NCI-H524 (cell line): ENCODE data around the gene HOXD4.
A peak's percentile ranks its signal among the peaks of the same experiment; 100 is the strongest.

Experiments
- DNase-seq, 2 experiments: peaks; one replicate each; lab custom pipeline; 2025; lab: John Stamatoyannopoulos, UW

Gene HOXD4

DNA sequence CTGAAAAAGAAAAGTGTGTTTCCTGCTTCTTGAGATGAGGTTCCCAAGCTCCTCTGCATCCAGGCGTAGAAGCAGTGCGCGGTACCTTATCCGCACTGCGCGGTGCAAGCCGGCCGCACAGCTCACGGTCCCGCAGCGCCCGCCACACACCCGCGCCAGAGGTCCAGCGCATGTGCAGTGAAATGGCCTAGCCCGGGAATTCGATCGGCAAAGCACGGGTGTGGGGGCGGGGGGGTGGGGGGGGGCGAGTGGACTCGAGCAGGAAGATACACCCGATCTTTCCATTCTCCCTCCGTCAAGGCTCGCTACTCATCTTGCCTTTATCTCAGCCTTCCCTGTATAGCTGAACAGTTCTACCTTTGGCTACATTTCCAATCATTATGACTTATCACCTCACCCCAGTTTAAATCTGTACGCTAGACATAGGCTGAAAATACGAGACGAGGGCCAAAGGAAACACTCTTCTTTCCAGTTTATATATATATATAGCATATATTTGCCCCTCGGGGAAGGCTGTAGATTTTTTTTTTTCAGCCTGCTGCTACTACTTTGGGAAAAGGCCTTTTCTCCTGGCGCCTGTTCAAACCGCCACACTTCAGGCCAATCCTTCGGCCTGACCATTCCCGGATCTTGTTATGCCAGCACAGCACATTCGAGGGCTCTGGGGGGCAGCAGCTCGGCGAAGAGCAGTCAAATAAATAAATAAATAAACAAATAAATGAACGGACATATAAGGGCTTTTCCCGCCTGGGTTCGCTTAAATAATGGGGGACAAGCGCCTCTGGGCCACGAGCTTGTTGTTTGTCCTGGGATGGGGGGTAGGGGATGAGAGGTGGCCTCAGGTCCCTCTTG lies 11.5 kb upstream of the HOXD4 start:
- peak in 1 of 2 experiments; percentile 56 for DNase-seq

DNA sequence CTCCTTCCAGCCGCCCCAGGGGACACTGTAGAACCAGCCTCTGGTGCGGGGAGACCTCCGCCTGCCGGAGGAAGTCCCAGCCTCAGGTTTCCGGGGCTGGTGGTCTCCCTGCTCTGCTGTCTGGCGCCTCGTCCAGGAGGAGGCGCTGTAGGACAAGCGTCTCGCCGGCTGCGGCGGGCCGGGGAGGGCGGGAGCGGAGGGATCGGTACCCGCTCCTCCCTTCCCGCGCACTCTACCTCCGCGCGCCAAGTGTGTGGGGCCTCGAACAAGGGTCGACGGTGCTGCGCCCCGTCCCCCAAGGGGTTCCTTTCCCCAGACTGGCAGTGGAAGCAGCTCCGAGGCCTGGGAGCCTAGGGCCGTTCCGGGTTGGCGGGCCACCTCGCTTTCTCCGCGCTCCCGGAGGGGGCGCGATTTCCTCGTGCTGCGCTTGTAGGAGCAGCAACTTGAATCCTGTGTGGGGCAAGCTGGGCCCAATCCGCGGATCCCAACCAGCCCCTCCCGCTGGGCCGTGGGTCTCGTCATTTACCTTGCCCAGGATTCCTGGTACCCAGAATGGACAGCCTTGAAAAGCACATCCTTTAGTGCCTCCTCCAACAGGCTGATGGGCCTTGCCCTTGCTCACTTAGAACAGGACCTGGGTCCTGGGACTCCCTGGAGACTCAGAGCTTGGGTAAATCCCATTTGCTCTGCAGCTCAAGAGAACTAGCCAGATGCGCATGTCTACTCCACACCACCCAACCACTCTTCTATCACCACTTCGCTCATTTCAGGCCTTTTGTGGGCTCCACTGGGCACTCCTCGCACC lies 10.6 kb upstream of the HOXD4 start:
- DNase-seq: peak; percentile 78 to 87

DNA sequence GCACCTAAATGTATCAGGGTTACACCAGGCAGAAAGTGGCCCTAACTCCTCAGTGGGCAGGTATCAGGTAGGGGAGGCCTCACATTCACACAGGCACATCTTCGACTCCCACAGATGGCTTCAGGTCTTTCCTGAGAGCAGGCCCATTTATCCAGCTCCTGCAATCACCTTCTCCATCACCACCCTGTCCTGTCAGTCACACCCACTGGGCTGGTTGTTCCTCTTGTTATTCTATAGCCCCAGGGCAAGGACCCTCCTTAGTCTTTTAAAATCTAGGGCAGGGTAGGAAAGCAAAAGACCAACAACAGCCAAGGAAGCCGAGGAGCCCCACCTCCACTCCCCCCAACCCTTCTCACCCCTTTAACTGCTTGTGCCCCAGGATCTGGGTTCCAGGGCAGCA lies 9.1 kb upstream of the HOXD4 start:
- no peak for DNase-seq

DNA sequence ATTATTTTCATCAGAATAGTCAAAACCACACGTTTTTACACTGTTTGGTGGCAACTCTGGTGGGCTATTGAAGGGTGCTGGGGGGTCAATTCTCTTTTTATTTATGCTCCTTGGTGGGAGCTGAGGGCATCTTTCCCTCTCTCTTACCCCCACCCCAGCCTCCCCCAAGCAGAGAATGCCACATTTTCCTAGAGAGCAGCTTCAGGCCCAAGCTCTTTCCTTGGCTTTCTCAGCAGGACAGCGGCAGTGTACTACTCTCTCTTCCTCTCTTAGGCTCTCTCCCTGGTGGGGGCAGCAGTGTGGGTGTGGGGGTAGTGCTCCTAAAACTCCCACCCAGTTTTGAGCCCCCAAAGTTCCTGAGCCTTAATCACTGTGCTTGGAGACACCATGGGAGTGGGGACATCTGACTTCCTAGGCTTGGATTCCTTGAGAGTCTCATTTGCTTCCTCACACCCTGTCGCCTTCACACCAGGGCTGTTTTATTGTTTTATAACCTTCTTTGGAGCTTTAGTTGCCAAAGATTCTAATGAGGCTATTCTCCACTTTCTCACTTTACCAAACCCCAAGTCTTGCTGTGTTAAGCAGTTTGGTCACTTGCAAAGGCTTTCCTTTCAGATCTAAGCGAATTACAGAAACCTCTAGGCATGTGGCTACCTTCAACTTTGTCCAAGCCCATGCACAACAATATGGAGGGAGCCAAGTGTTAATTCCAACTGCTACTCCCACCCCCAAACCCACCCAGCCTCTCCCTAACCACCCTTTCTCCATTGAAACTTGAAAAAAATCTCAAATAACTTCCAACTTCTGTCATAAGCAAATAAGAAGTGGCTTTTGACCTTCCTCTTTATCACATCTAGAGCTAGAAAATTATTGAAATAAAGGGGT lies 6.0 kb upstream of the HOXD4 start:
- DNase-seq: no peak

DNA sequence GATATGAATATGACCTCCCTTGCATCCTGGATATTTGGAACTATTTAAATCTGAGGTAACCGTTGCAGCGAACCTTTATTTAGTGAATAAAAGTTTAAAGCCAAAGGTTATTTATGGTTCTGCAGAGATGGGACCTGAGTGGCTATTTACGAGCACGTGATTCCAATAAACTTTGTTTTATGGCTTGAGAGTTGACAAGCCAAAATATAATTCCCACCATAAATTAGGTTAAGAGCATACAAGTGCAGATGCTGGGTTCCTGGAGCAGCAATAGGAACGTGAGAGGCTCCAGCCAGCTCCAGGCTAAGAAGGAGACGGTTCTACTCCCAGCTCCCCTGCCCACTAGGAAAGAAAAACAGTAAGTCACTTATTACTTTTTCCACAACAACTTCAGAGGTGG lies 5.2 kb upstream of the HOXD4 start:
- DNase-seq: no peak

DNA sequence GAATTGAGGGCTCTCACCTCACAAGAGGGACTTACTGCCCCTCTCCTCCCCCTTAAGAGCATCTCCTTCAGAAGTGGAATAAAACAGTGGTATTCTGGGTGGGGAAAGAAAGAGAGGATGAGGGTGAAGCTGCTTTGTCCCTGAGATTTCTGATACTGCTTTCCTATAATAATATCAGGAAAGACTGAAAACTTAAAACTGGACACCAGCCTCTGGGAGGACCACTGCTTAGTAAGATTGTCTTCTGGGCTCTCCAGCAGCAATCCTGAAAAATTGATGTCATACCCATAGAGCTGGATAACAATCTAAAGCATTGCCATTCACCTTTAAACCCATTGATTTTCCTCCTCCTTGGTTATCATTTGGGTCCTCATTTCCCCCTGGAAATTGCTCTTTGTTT lies 4.7 kb upstream of the HOXD4 start:
- no peak for DNase-seq

DNA sequence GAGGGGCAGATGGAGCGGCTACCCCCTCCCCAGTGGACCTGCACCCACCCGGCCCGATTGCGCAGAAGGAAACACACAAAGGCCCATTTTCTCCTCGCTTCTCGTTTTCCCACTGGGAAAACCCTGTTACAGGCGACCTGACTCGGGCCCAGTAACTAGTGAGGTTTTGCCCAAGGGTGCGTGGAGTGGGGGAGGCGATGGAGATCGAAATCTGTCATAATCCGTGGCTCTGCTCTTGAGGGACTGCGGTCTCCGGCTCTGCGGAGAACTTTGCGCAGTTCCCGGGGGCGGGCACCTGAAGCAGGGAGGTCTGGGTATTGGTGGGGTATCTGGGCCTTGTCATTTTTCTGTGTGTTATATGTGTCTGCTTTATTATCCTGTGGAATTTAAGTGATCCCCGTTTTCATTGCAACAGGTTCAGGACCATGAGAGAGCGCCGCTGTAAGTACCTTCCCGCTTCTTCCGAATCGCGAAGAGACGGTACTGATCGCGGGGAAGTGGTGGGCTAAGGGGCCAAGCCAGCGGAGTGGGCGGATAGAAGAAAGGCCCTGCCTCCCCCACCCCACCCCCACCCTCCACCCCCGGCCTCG lies 4.0 kb upstream of the HOXD4 start:
- DNase-seq: no peak

DNA sequence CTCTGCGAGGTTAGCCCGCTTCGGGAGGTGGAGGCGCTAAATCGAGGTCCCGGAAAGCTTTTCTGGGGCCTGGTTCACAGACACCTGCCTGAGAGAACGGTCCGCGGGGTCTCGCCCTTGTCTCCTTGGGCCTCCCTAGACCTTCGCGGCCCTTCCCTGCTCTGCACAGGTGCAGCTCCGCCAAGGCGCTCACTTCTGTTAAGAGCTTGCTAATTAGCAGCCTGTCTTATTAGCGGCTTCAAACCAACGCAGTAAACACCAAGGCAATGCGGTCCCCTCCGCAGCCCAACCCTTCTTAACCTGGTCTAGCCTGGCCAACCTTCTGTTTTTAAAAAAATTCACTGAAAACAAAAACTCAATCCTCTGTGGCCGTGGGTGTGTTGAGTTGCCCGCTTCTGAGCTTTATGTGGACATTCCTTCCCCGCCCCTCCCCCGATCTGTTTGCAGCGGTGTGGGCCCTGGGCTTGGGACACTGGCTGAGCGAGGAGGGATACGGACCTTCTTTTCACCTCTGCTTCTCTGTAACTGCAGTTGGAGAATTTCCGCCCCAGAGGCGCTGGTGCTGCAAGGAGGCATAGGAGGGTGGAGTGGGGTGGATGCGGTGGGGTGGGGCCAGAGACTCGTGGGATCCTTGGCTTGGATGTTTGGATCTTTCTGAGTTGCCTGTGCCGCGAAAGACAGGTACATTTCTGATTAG lies 3.4 kb upstream of the HOXD4 start:
- no peak for DNase-seq

DNA sequence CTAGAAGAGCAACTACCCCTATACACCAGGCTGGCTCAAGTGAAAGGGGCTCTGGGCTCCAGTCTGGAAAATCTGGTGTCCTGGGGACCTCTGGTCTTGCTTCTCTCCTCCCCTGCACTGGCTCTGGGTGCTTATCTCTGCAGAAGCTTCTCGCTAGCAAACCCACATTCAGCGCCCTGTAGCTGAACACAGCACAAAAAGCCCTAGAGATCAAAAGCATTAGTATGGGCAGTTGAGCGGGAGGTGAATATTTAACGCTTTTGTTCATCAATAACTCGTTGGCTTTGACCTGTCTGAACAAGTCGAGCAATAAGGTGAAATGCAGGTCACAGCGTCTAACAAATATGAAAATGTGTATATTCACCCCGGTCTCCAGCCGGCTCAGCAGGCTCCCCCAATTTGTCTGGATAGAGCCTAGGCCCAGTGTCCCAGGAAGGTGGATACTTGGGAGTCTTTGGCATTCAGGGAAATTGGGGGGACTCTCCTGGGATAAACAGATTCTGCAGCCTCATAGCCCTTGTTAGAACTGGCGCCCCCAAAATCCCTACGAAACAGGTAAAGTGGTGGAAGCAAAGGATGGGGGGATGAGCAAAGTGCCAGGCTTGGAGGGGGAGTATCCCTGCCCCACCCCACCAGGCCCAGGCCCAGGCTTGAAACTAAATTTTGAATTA lies 2.5 kb upstream of the HOXD4 start:
- DNase-seq: no peak

DNA sequence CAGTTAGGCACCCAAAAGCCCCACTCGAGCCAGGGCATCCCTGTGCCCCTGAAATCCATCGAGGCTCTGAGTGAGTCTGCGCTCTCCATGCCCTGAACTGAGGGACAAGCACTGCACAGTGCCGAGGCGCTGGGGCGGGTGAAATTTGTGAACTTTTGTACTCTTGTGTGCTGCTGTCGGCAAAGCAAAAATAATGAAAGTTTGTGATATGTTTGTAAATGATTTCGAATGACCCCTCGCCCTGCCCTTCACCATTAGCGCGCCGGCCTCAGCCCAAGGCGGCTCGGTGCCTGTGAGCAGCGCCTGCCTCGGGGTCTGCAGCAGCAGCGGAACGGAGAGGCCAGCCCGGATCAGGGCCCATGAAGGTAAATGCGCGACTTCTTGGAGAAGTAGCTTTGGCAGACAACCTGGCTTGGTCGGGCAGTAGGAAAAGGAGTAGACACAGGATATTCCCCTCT lies 1.8 kb upstream of the HOXD4 start:
- no peak for DNase-seq

DNA sequence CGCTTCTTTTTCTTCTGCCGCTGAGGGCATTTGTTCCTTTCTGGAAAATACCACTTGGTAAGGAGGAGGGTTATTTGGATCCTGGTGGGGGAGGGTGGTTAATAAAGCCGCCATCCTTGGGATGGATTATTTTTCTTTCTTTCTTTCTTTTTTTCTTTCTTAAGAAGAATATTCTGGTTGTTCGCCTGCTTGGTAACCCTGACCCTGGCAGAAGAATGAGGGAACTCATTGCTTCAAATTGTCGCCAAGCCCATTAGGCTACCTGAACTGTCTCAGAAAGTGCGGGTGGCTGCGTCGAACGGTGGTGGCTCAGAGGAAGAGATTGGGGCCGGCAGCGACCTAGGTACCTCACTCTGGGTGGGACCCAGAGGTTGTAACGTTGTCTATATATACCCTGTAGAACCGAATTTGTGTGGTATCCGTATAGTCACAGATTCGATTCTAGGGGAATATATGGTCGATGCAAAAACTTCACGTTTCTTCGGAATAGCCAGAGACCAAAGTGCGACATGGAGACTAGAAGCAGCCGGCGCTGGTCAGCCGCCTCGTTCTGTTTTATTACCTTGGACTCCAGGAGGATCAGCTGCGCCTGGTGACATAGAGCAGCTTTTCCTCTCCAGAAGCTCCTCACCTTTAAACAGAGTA lies 1.3 kb upstream of the HOXD4 start:
- no peak for DNase-seq

DNA sequence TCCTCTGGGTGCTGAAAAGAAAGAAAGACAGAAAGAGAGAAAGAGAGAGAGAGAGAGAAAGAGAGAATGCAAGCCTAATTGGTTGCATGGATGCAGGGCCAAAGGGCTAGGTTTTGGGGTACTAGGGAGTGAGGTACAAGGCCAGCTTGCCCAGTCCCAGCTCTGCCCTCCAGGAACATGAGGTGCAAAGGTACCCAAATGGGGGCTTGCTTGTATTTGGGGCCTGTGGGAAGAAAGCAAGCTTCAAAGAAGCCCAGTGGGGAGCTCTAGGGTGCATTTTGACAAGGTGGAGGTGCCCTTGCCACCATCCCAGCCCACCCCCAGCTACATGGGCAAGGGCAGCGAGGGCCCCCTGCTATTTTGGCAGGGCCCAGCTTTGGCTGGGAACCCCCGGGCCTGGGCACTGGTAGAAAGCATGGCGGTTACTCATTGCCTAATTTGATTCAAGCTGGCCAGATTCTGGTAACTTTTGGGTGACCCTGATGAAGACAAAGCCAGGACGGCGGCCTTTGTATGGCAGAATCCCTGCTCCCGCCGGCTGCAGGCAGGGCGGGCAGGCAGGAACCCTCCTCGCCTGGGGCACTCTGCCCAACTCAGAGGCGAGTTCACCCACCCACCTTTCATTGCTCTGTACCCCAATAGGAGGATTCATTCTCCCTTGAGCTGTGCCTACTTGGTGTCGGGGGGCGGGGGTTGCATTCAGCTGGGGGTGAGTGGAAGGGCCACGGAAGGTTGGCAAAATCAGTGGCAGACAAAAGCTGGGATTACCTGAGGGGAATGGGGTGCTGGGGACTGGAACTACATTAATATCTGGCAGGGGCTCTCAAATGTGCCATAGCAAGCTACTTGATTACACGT lies 537 bp upstream of the HOXD4 start:
- DNase-seq: no peak

DNA sequence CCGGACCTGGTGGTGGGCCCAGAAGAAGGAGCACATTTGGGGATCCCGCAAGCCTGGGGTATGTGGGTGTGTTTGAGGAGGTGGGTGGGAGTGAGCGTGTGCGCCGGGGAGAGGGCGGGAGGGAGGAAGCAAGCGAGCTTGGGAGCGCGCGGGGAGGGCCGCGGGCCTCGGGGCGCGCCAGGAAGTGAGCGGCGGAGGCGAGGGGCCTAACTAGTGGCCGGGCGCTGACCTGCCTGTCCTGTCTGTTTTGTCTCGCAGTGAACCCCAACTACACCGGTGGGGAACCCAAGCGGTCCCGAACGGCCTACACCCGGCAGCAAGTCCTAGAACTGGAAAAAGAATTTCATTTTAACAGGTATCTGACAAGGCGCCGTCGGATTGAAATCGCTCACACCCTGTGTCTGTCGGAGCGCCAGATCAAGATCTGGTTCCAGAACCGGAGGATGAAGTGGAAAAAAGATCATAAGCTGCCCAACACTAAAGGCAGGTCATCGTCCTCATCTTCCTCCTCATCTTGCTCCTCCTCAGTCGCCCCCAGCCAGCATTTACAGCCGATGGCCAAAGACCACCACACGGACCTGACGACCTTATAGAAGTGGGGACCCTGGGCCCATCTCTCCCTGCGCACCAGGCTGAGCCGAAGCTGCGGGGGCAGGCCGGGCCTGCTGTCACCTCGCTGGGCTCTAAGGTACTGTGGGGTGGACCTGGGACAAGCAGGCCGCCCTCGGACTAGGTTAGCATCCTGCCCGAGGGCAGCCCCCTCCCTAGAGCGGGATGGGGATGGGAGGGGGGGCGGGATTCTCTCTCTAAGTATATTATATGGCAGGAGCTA lies 1.2 kb downstream of the HOXD4 start:
- no peak for DNase-seq

DNA sequence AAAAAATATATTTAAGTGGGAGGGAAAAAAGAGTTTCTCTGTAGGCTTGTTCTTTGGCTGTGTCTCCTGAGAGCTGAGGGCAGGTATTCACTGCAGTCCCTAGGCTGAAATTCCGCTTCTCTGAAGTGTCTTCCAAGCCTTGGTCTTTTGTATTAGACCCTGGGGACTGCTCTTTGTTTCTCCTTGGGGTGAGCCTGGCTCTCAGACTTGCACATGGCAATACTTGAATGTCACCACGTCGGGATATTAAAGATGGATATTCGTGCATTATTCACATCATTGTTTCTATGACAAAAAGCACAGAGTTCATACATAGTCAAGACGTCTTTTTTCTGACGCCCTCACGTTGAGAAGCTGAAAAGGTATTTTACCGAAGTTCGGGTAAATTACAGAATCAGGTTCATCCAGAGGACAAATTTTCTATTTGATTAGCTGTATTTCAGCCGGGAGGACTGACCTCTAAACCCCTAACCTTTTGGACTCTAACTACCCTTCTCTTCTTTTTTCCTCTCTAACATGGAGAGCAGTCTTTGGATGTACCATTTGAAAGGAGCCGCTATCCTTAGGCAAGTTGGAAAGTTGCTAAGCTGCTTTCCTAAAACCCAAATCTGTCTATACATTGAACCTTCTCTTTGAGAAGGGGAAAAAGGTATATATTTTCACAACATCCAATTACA lies 3.4 kb downstream of the HOXD4 start:
- DNase-seq: no peak

DNA sequence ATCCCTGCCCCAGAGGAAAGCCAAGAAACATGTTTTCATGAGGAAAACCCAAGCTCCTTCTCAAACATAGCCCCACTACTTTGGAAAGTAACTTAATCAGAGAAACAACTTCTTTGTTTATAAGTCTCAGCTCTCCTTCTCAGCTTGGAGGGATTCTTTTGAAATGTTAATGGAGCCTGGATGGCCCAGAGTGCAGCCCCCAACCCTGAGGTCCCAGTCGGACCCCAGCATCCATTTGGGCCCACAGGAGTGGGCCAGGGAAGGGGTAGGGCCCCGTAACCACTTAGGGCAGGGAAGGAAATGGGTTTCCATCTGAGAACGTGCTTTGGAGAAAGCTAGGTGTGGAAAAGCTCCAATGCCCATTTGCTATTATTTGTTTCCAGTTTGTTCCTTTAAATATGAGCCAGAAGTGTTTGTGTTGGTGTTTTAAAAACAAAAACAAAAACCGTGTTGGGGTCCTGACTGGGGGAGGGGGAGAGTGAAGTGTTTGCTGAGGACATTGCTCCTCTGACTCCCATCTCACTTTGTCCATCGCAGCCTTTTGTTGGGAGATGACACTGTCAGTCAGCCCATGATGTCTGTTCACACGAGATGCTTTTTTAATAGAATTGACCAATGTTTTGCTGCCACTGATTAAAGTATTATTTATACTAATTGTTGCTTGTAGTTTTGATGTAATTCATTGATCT lies 4.2 kb downstream of the HOXD4 start:
- no peak for DNase-seq

DNA sequence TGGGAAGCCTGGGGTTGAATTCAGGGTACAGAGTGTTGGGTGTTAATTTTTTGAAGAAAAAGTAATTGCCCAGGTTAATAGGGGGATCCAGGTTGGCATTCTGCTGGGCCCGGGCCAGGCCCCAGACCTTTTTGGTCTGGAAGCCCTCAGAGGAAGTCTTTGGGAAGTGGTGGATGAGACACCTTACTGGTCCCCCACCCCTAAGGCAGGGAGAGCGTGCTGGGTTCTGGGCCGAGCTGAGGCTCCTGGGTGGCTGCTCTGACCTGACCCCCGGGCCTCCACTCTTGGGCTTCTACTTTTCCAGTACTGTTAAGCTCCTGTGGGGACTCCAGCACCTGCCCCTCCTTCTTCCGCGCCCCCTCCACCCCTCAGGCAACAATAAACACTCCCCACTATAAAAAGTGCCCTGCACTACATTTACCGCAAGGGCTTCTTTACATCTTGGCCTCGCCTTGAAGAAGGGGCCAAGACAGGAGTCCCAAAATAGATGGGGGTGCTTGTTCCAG lies 5.0 kb downstream of the HOXD4 start:
- no peak for DNase-seq
